H1 (cell line): ENCODE results near the gene DTNB. TPM values are rescaled to one million over a fixed set of nuclear protein-coding genes. Genes with fewer than 3 reads are reported as not detected.

ENCODE experiments used
- CTCF ChIA-PET: fragments of 300-600 bp; sonication (Branson Sonifier 250); formaldehyde crosslinking; loops from one replicate; lab custom pipeline; 2021; ENCODE audit not compliant: partially characterized antibody; lab: Charles Lee
- POLR2A ChIA-PET: fragments of 300-600 bp; sonication (Branson Sonifier 250); formaldehyde crosslinking; loops from one replicate; lab custom pipeline; 2021; ENCODE audit warnings: inconsistent platforms; ENCODE audit not compliant: partially characterized antibody; lab: Charles Lee
- DNase-seq, 2 experiments: peaks; one replicate each; pipeline versions ENCODE4 v3.0.0 to v3.0.0-alpha.2; 2010 to 2022; ENCODE audit warnings: low spot score in 2 of 2, low read depth in 1 of 2, mixed read lengths in 1 of 2
- FAIRE-seq: peaks from 2 replicates; lab custom pipeline; 2011; peaks lifted over from hg19 to GRCh38; lab: Jason Lieb, UNC
- H2AFZ ChIP-seq: 2 replicates; pipeline ENCODE4 v1.8.1; 2012; ENCODE audit warnings: low read length, inconsistent platforms
- H2AK5ac ChIP-seq: 2 replicates; pipeline ENCODE4 v1.6.1; 2013; ENCODE audit warnings: low read depth, low read length
- H2BK120ac ChIP-seq: replicated peaks from 2 replicates; pipeline ENCODE3; 2013; ENCODE audit warnings: low read depth, low read length, inconsistent platforms
- H2BK12ac ChIP-seq: 2 replicates; pipeline ENCODE4 v1.6.1; 2013; ENCODE audit warnings: low read depth, low read length
- H2BK15ac ChIP-seq: 2 replicates; pipeline ENCODE4 v1.6.1; 2013; ENCODE audit warnings: low read length
- H2BK20ac ChIP-seq: 2 replicates; pipeline ENCODE4 v1.6.1; 2013; ENCODE audit warnings: low read length
- H2BK5ac ChIP-seq: 2 replicates; pipeline ENCODE4 v1.6.1; 2013; ENCODE audit warnings: low read depth, low read length
- H3K14ac ChIP-seq: 2 replicates; pipeline ENCODE4 v1.6.1; 2013; ENCODE audit warnings: inconsistent platforms; ENCODE audit not compliant: insufficient read length
- H3K18ac ChIP-seq: 2 replicates; pipeline ENCODE4 v1.6.1; 2013; ENCODE audit warnings: low read length; ENCODE audit errors: extremely low read depth
- H3K23ac ChIP-seq: 2 replicates; pipeline ENCODE4 v1.6.1; 2013; ENCODE audit warnings: inconsistent platforms; ENCODE audit not compliant: insufficient read length
- H3K23me2 ChIP-seq: 2 replicates; pipeline ENCODE4 v1.6.1; 2013; ENCODE audit warnings: low read depth, low read length
- H3K27ac ChIP-seq: 2 replicates; pipeline ENCODE4 v1.6.1; 2011; ENCODE audit warnings: low read depth, low read length, inconsistent platforms
- H3K27me3 ChIP-seq, 4 experiments: replicated peaks in 1 of 4; 1 replicate in 1 of 4; 2 replicates in 3 of 4; pipeline versions ENCODE4 v1.6.1 to v1.8.1; 2011 to 2013; ENCODE audit warnings: low read length in 3 of 4, mild to moderate bottlenecking in 3 of 4, inconsistent platforms in 2 of 4, mixed read lengths in 2 of 4, moderate library complexity in 1 of 4; ENCODE audit not compliant: control insufficient read depth in 3 of 4, insufficient read depth in 3 of 4; ENCODE audit errors: extremely low read depth in 1 of 4
- H3K36me3 ChIP-seq, 4 experiments: 2 replicates each; pipeline versions ENCODE4 v1.6.1 to v1.8.1; 2011 to 2013; ENCODE audit warnings: mild to moderate bottlenecking in 4 of 4, low read length in 3 of 4, moderate library complexity in 2 of 4, control low read depth in 1 of 4, inconsistent platforms in 1 of 4; ENCODE audit not compliant: insufficient read depth in 4 of 4, control insufficient read depth in 2 of 4
- H3K4ac ChIP-seq: replicated peaks from 2 replicates; pipeline ENCODE3; 2013; ENCODE audit warnings: low read length, low read depth, mixed read lengths, inconsistent platforms; ENCODE audit not compliant: insufficient read length
- H3K4me1 ChIP-seq, 4 experiments: replicated peaks in 1 of 4; 1 replicate in 1 of 4; 2 replicates in 3 of 4; pipeline versions ENCODE4 v1.6.1 to v1.8.1; 2011 to 2013; ENCODE audit warnings: low read length in 3 of 4, inconsistent platforms in 2 of 4, mixed read lengths in 1 of 4; ENCODE audit not compliant: insufficient read depth in 4 of 4, control insufficient read depth in 3 of 4
- H3K4me2 ChIP-seq, 2 experiments: 2 replicates each; pipeline versions ENCODE4 v1.6.1 to v1.8.1; 2011 to 2013; ENCODE audit warnings: low read depth in 2 of 2, low read length in 2 of 2, control low read depth in 1 of 2, inconsistent platforms in 1 of 2, mild to moderate bottlenecking in 1 of 2; ENCODE audit not compliant: insufficient read depth in 1 of 2
- H3K4me3 ChIP-seq, 4 experiments: fragments of 200-600, 300-600 bp in 1 of 4; sonication (generic), shearing (Covaris generic), sonication (Bioruptor Twin) in 1 of 4; 2 replicates each; pipeline versions ENCODE4 v1.5.1 to v1.8.1; 2011 to 2016; ENCODE audit warnings: low read length in 4 of 4, low read depth in 3 of 4, control low read depth in 2 of 4, inconsistent platforms in 2 of 4, mild to moderate bottlenecking in 2 of 4, mixed read lengths in 1 of 4, moderate library complexity in 1 of 4; ENCODE audit not compliant: insufficient read depth in 2 of 4; ENCODE audit errors: extremely low read depth in 1 of 4
- H3K56ac ChIP-seq: replicated peaks from 2 replicates; pipeline ENCODE3; 2013; ENCODE audit warnings: low read depth, mild to moderate bottlenecking, mixed read lengths, low read length, inconsistent platforms; ENCODE audit not compliant: insufficient read length
- H3K79me1 ChIP-seq: 2 replicates; pipeline ENCODE4 v1.6.1; 2013; ENCODE audit warnings: low read depth, low read length, control low read depth
- H3K79me2 ChIP-seq, 2 experiments: 2 replicates each; pipeline versions ENCODE4 v1.6.1 to v1.8.1; 2012 to 2013; ENCODE audit warnings: low read length in 2 of 2, mild to moderate bottlenecking in 2 of 2, inconsistent platforms in 1 of 2; ENCODE audit not compliant: insufficient read depth in 2 of 2, control insufficient read depth in 1 of 2
- H3K9ac ChIP-seq, 4 experiments: replicated peaks in 1 of 4; 1 replicate in 1 of 4; 2 replicates in 3 of 4; pipeline versions ENCODE4 v1.6.1 to v1.8.1; 2011 to 2013; ENCODE audit warnings: low read depth in 3 of 4, low read length in 3 of 4, control low read depth in 2 of 4, mild to moderate bottlenecking in 2 of 4, moderate library complexity in 2 of 4, inconsistent platforms in 1 of 4; ENCODE audit errors: extremely low read depth in 1 of 4
- H3K9me3 ChIP-seq, 2 experiments: 2 replicates each; pipeline versions ENCODE4 v1.6.1 to v1.8.1; 2012 to 2013; ENCODE audit warnings: mild to moderate bottlenecking in 2 of 2, moderate library complexity in 2 of 2, control low read depth in 1 of 2, inconsistent platforms in 1 of 2, low read depth in 1 of 2, low read length in 1 of 2, mixed read lengths in 1 of 2; ENCODE audit not compliant: insufficient read depth in 2 of 2
- H4K20me1 ChIP-seq, 2 experiments: replicated peaks in 1 of 2; 2 replicates each; pipeline versions ENCODE3 to v1.8.1; 2011 to 2013; ENCODE audit warnings: inconsistent platforms in 2 of 2, low read length in 2 of 2, mild to moderate bottlenecking in 1 of 2; ENCODE audit not compliant: insufficient read depth in 2 of 2, control insufficient read depth in 1 of 2
- H4K5ac ChIP-seq: 2 replicates; pipeline ENCODE4 v1.6.1; 2013; ENCODE audit warnings: low read length, low read depth, mixed read lengths, inconsistent platforms; ENCODE audit not compliant: insufficient read length
- H4K8ac ChIP-seq: 2 replicates; pipeline ENCODE4 v1.8.0; 2013; ENCODE audit warnings: mild to moderate bottlenecking, moderate library complexity, low read length, inconsistent platforms; ENCODE audit not compliant: insufficient read depth; ENCODE audit errors: extremely low read depth
- H4K91ac ChIP-seq: replicated peaks from 2 replicates; pipeline ENCODE3; 2013; ENCODE audit warnings: low read length, mixed read lengths, inconsistent platforms; ENCODE audit not compliant: insufficient read length
- BACH1 ChIP-seq: IDR thresholded peaks from 2 replicates; pipeline ENCODE4 v1.6.1; 2012; ENCODE audit warnings: low read length, improper control_type of control experiment
- FOSL1 ChIP-seq: IDR thresholded peaks from 2 replicates; pipeline ENCODE4 v1.6.1; 2011; ENCODE audit warnings: mild to moderate bottlenecking, low read depth, low read length, moderate library complexity; ENCODE audit not compliant: insufficient read depth
- SIN3A ChIP-seq, 2 experiments: IDR thresholded peaks in 1 of 2; conservative IDR thresholded peaks in 1 of 2; 2 replicates each; pipeline ENCODE4 v1.6.1; 2011 to 2012; ENCODE audit warnings: low read length in 2 of 2, improper control_type of control experiment in 1 of 2, low read depth in 1 of 2, mild to moderate bottlenecking in 1 of 2
- SIRT6 ChIP-seq: IDR thresholded peaks from one replicate; pipeline ENCODE4 v1.7.1; 2012; ENCODE audit warnings: low read length, inconsistent platforms
- SIX5 ChIP-seq: IDR thresholded peaks from 2 replicates; pipeline ENCODE4 v1.6.1; 2011; ENCODE audit warnings: mild to moderate bottlenecking, low read depth, low read length
- TBP ChIP-seq: IDR thresholded peaks from 2 replicates; pipeline ENCODE4 v1.6.1; 2011; ENCODE audit warnings: low read depth, low read length, improper control_type of control experiment
- WGBS, 2 experiments: shearing (Covaris generic) in 1 of 2; methylation state at CpG; one replicate each; pipeline versions ENCODE4 v1.1.6 to v1.1.7; 2013 to 2015; ENCODE audit warnings: low lambda C conversion rate in 2 of 2, mixed read lengths in 2 of 2, inconsistent platforms in 1 of 2, low coverage in 1 of 2, missing lambda C conversion rate in 1 of 2; ENCODE audit not compliant: insufficient replicate concordance in 2 of 2, insufficient coverage in 1 of 2, insufficient read length in 1 of 2; ENCODE audit errors: extremely low coverage in 1 of 2, missing lambda C conversion rate in 1 of 2; 5-methylcytosine and 5-hydroxymethylcytosine counted together
- polyA plus RNA-seq, 7 experiments: library from polyadenylated mRNA; depleted of rRNA in 3 of 7; stranded (reverse) in 5 of 7; unstranded in 2 of 7; fragments of >200 nt in 5 of 7; fragments of 200-250 nt in 2 of 7; gene quantifications; 1 replicate in 5 of 7; 2 replicates in 1 of 7; 4 replicates in 1 of 7; pipeline versions ENCODE4 v1.2.1 to v1.2.3, GENCODE V29; 2011 to 2013; ENCODE audit warnings: missing spikeins in 2 of 7, mixed read lengths in 2 of 7
- total RNA-seq: library from RNA; stranded (reverse); fragmentation: NEBNext Ultra II Directional; extraction: Animal tissue kit (Norgen Biotek cat#: 25700); gene quantifications from 2 replicates; pipeline ENCODE4 v1.2.1, GENCODE V29; 2021

The DTNB gene
- total and polyA plus RNA-seq, 2 of the 8 experiments (the other 6 are each of a cell fraction or from before 2014, with no cell fraction given) = 39.6 to 49.5 TPM

DNA sequence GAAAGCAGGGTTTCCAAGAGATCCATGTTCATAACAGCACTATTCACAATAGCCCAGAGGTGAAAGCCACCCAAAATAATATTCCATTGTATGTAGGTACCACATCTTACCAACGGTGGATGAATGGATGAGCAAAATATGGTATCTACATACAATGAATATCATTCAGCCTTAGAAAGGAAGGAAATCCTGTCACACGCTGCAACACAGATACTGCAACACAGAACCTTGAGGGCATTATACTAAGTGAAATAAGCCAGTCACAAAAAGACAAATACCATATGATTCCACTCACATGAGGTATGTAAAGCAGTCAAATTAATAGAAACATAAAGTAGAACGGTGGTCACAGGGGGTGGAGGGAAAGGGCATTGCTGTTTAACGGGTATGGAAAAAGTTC, 155.7 kb downstream of the DTNB start:
- Histone ChIP-seq H3K4me1 (0 out of 7 replicates have a peak, but pooled peaks cover 0 to 3% (median 0%) of the 10 kb centered on the region in 4 experiments), H4K91ac (no peak overlapping the region), H4K8ac (no peak overlapping the region), H3K14ac (no peak overlapping the region), H4K5ac (no peak overlapping the region), H3K9me3 (no peaks in the 10 kb centered on the region), H3K4ac (no peak overlapping the region), H3K23ac (no peak overlapping the region), H3K27me3 (no peaks in the 10 kb centered on the region), H3K23me2 (no peaks in the 10 kb centered on the region), H3K79me2 (no peaks in the 10 kb centered on the region), H3K36me3 (no peaks in the 10 kb centered on the region; a peak in 1 of 8 replicates), H2BK12ac (no peak overlapping the region), H2BK120ac (no peak overlapping the region), H3K9ac (no peak overlapping the region), H2BK5ac (no peak overlapping the region), H2AFZ (no peak overlapping the region), H3K4me2 (no peak overlapping the region), H3K27ac (no peak overlapping the region), H2BK20ac (no peak overlapping the region), H3K79me1 (no peaks in the 10 kb centered on the region), H4K20me1 (peaks cover 0 to 3% of the 10 kb centered on the region in 2 experiments), H3K18ac (no peak overlapping the region), H2AK5ac (no peak overlapping the region), H3K56ac (no peak overlapping the region), H3K4me3 (no peak overlapping the region), H2BK15ac (no peak overlapping the region)
- POLR2A ChIA-PET = no interaction called here
- CTCF ChIA-PET = no interaction called here
- WGBS, 2 experiments = 90% methylated on average over 4 of the region's 4 CpGs; no CpG with 5 or more reads in 1 of the 2 experiments
- TF ChIP-seq SIX5 = no peak
- no peak for TF ChIP-seq SIN3A (conservative IDR thresholded peaks at IDR 0.05 in 1 of 2, IDR thresholded peaks at IDR 0.05 in 1 of 2; ENCODE audit: low read depth in 1 of 2, low read length in 2 of 2)
- no peak for TF ChIP-seq SIRT6
- TF ChIP-seq FOSL1 = no peak
- no peak for TF ChIP-seq TBP
- TF ChIP-seq BACH1 = no peak
- DNase-seq = no peak
- no peak for FAIRE-seq
